ENCODE results near the gene NPBWR2. TPM values are rescaled to one million over a fixed set of nuclear protein-coding genes. Genes with fewer than 3 reads are reported as not detected.
A peak's percentile ranks its signal among the peaks of the same experiment; 100 is the strongest.

The NPBWR2 gene
- polyA plus RNA-seq, 1 donor from 2014 or later: not detected

- no peak for TF ChIP-seq MXI1 (conservative IDR thresholded peaks at IDR 0.05; ENCODE audit: poor library complexity, severe bottlenecking)
- TF ChIP-seq CTCF (IDR thresholded peaks at IDR 0.05; ENCODE audit: poor library complexity, severe bottlenecking): no peak
- TF ChIP-seq RAD21 (conservative IDR thresholded peaks at IDR 0.05): no peak
- no peak overlapping the region for H3K9ac ChIP-seq (ENCODE audit: low read length)
- no peaks in the 10 kb centered on the region for H3K9me2 ChIP-seq (ENCODE audit: insufficient read depth, low read length)
- peaks cover 7% of the 10 kb centered on the region for H3K79me2 ChIP-seq (replicated peaks; ENCODE audit: insufficient read depth, low read length)
- no peaks in the 10 kb centered on the region for H3K27me3 ChIP-seq (ENCODE audit: insufficient read depth, low read depth, low read length)
- H3F3A ChIP-seq (ENCODE audit: insufficient read depth, low read length, poor library complexity, severe bottlenecking): no peaks in the 10 kb centered on the region
- no peak overlapping the region for H2AFZ ChIP-seq (ENCODE audit: low read depth, low read length)
- H3K9me3 ChIP-seq (ENCODE audit: low read length): no peaks in the 10 kb centered on the region
- H4K20me1 ChIP-seq (ENCODE audit: insufficient read depth): no peaks in the 10 kb centered on the region
- no peaks in the 10 kb centered on the region for H3K36me3 ChIP-seq (ENCODE audit: insufficient read depth, low read length)
- no peak overlapping the region for H3K4me3 ChIP-seq (ENCODE audit: low read length)
- H3K27ac ChIP-seq (ENCODE audit: low read length): no peak overlapping the region
- no peak overlapping the region for H3K4me2 ChIP-seq (ENCODE audit: low read length)
Measured at GRCh38 chr20:64065062-64065973, 42.0 kb downstream of the NPBWR2 start.

DNA sequence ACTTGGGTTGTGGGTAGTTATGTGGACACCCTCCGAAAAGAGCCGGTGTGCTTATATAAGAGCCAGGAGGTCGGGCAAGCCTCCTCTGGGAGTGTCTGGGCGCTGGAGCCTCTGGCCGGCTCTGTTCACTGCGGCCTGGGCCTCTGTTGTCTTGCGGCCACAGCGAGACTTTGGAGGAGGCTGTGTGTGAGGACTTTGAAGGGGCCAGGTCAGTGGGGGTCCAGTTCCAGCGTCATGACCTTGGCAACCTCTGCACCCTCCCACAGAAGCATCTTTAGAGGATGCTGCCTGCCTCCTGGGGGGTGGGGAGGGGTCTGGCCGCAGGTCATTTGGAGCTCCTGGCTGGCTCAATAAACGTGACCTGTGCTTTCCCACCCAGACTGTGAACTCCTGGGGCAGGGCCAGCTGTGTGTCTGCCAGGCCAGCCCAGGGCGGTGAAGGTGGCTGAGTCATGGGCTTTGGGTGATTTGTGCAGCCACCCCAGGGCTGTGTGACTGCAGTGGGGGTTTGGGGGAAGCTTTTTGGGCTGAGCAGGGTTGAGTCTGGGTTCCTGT lies 43.1 kb downstream of the NPBWR2 start:
- Histone ChIP-seq H3K27me3 (ENCODE audit: insufficient read depth, low read depth, low read length) (no peaks in the 10 kb centered on the region), H3K9ac (ENCODE audit: low read length) (peak overlapping the region; percentile 83), H3K9me3 (ENCODE audit: low read length) (no peaks in the 10 kb centered on the region), H3K4me3 (ENCODE audit: low read length) (peak overlapping the region; percentile 78), H3K9me2 (ENCODE audit: insufficient read depth, low read length) (no peaks in the 10 kb centered on the region), H3K36me3 (ENCODE audit: insufficient read depth, low read length) (no peaks in the 10 kb centered on the region), H4K20me1 (ENCODE audit: insufficient read depth) (no peaks in the 10 kb centered on the region), H3F3A (ENCODE audit: insufficient read depth, low read length, poor library complexity, severe bottlenecking) (no peaks in the 10 kb centered on the region), H3K79me2 (replicated peaks; ENCODE audit: insufficient read depth, low read length) (peaks cover 7% of the 10 kb centered on the region), H3K4me2 (ENCODE audit: low read length) (peak overlapping the region; percentile 74), H3K27ac (ENCODE audit: low read length) (no peak overlapping the region), H2AFZ (ENCODE audit: low read depth, low read length) (no peak overlapping the region)
- no peak for TF ChIP-seq TAF1 (IDR thresholded peaks at IDR 0.05; ENCODE audit: low read depth)
- TF ChIP-seq CTCF (IDR thresholded peaks at IDR 0.05; ENCODE audit: poor library complexity, severe bottlenecking): no peak
- no peak for TF ChIP-seq SMC3 (conservative IDR thresholded peaks at IDR 0.05; ENCODE audit: poor library complexity)
- TF ChIP-seq, protein P1, sequence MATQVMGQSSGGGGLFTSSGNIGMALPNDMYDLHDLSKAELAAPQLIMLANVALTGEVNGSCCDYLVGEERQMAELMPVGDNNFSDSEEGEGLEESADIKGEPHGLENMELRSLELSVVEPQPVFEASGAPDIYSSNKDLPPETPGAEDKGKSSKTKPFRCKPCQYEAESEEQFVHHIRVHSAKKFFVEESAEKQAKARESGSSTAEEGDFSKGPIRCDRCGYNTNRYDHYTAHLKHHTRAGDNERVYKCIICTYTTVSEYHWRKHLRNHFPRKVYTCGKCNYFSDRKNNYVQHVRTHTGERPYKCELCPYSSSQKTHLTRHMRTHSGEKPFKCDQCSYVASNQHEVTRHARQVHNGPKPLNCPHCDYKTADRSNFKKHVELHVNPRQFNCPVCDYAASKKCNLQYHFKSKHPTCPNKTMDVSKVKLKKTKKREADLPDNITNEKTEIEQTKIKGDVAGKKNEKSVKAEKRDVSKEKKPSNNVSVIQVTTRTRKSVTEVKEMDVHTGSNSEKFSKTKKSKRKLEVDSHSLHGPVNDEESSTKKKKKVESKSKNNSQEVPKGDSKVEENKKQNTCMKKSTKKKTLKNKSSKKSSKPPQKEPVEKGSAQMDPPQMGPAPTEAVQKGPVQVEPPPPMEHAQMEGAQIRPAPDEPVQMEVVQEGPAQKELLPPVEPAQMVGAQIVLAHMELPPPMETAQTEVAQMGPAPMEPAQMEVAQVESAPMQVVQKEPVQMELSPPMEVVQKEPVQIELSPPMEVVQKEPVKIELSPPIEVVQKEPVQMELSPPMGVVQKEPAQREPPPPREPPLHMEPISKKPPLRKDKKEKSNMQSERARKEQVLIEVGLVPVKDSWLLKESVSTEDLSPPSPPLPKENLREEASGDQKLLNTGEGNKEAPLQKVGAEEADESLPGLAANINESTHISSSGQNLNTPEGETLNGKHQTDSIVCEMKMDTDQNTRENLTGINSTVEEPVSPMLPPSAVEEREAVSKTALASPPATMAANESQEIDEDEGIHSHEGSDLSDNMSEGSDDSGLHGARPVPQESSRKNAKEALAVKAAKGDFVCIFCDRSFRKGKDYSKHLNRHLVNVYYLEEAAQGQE (IDR thresholded peaks at IDR 0.05; ENCODE audit: borderline replicate concordance): no peak
- TF ChIP-seq MXI1 (conservative IDR thresholded peaks at IDR 0.05; ENCODE audit: poor library complexity, severe bottlenecking): no peak
- TF ChIP-seq EP300 (conservative IDR thresholded peaks at IDR 0.05; ENCODE audit: poor library complexity, severe bottlenecking): no peak
- TF ChIP-seq RAD21 (conservative IDR thresholded peaks at IDR 0.05): no peak
- no peak for TF ChIP-seq POLR2AphosphoS5 (IDR thresholded peaks at IDR 0.05)
- TF ChIP-seq EZH2 (IDR thresholded peaks at IDR 0.05; ENCODE audit: borderline replicate concordance, insufficient read depth, low read length, poor library complexity, severe bottlenecking): no peak

Data from neural cell (in vitro differentiated cells).